ES-I3 (cell line): ENCODE measurements around the gene ENDOV.
"Not testable (repeated sequence)": the region's sequence is repeated elsewhere in the genome, so short reads cannot be mapped to it uniquely, and the experiment has no call there.

Source experiments
- H3K36me3 ChIP-seq: 2 replicates; pipeline ENCODE4 v1.6.1; 2013; ENCODE audit warnings: mild to moderate bottlenecking, low read length, control low read depth, moderate library complexity; ENCODE audit not compliant: insufficient read depth
- H3K4me1 ChIP-seq: 2 replicates; pipeline ENCODE4 v1.6.1; 2013; ENCODE audit warnings: mild to moderate bottlenecking, control low read depth, low read length; ENCODE audit not compliant: insufficient read depth
- H3K9ac ChIP-seq: 2 replicates; pipeline ENCODE4 v1.6.1; 2013; ENCODE audit warnings: low read depth, mild to moderate bottlenecking, low read length, moderate library complexity
- H3K9me3 ChIP-seq: 2 replicates; pipeline ENCODE4 v1.6.1; 2013; ENCODE audit warnings: mild to moderate bottlenecking, low read length, moderate library complexity; ENCODE audit not compliant: control insufficient read depth, insufficient read depth

Gene ENDOV

GRCh38 chr17:80396157-80397033 is 18.6 kb upstream of the ENDOV start:
- H3K9ac ChIP-seq = no peak overlapping the region
- peaks cover 3% of the 10 kb centered on the region; the same call in 1 of the 2 replicates for H3K36me3 ChIP-seq
- H3K9me3 ChIP-seq = no peaks in the 10 kb centered on the region
- H3K4me1 ChIP-seq = peaks cover 9% of the 10 kb centered on the region; the same call in 1 of the 2 replicates

DNA sequence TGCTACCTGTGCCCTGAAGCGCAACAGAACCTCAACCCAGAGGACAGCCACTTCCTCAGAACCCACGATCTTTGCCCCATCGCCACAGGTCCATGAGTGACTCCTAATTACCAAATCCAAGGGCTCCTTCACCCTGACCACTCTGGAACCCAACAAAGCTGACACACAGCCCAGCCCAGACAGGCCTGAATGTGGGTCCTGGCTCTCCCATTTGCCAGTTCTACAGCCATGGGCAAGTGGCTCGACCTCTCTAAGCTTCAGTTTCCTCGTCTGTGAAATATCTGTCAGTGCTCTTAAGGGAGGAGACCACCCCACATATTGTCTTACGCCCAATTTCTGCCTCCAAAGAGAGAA is 18.0 kb upstream of the ENDOV start:
- peaks cover 9% of the 10 kb centered on the region; the same call in 1 of the 2 replicates for H3K4me1 ChIP-seq
- H3K9me3 ChIP-seq = no peaks in the 10 kb centered on the region
- H3K36me3 ChIP-seq = peaks cover 3% of the 10 kb centered on the region; the same call in 1 of the 2 replicates
- no peak overlapping the region for H3K9ac ChIP-seq

DNA sequence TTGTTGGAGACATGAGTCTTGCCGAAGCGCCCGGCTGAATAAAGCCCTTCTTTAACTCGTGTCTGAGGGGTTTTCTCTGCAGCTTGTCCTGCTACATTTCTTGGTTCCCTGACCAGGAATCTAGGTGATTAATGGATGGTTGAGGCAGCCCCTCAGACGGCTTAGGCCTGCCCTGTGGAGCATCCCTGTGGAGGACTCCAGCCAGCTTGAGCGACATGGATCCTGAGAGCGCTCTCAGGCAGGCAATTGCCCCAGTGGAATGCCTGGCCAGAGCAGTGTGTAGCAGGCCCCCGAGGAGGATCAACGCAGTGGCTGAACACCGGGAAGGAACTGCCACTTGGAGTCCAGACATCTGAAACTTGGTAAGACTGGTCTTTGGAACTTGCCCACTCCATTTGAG is 17.3 kb upstream of the ENDOV start:
- Histone ChIP-seq H3K4me1 (peaks cover 9% of the 10 kb centered on the region; the same call in 1 of the 2 replicates), H3K9ac (no peak overlapping the region), H3K36me3 (0 out of 2 replicates have a peak, but pooled peaks cover 3% of the 10 kb centered on the region), H3K9me3 (no peaks in the 10 kb centered on the region)

GRCh38 chr17:80401086-80401485 is 13.9 kb upstream of the ENDOV start:
- not testable (repeated sequence) for H3K4me1 ChIP-seq, H3K9me3 ChIP-seq, H3K36me3 ChIP-seq, H3K9ac ChIP-seq

DNA sequence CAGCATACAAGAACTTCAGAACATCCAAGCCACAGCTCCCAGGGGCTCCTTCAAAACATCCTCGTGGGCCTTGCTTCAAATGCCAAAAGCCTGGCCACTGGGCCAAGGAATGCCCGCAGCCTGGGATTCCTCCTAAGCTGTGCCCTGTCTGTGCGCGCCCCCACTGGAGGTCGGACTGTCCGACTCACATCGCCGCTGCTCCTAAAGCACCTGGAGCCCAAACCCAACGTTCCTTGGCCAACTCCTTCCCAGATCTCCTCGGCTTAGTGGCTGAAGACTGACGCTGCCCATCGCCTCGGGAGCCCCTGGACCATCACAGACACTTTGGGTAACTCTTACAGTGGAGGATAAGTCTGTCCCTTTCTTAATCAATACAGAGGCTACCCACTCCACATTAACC is 12.9 kb upstream of the ENDOV start:
- H3K4me1 ChIP-seq, H3K9me3 ChIP-seq, H3K9ac ChIP-seq, H3K36me3 ChIP-seq: not testable (repeated sequence)

- no peak overlapping the region for H3K9ac ChIP-seq
- no peaks in the 10 kb centered on the region for H3K9me3 ChIP-seq
- H3K4me1 ChIP-seq = no peaks in the 10 kb centered on the region
- no peaks in the 10 kb centered on the region for H3K36me3 ChIP-seq
Measured at GRCh38 chr17:80402959-80403358, 12.0 kb upstream of the ENDOV start.

GRCh38 chr17:80406146-80406545 is 8.8 kb upstream of the ENDOV start:
- Histone ChIP-seq H3K4me1 (no peaks in the 10 kb centered on the region), H3K9ac (no peak overlapping the region), H3K36me3 (no peaks in the 10 kb centered on the region), H3K9me3 (no peaks in the 10 kb centered on the region)

DNA sequence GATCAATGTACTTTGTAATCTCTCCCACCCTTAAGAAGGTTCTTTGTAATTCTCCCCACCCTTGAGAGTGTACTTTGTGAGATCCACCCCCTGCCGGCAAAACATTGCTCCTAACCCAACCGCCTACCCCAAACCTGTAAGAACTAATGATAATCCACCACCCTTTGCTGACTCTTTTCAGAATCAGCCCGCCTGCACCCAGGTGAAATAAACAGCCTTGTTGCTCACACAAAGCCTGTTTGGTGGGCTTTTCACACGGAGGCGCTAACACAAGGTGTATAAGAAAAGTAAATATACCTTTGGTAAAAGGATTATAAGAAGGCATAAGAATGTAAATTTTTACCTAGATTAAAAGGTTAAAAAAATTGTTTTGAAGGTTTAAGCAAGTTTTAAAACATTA is 7.0 kb upstream of the ENDOV start:
- not testable (repeated sequence) for H3K9me3 ChIP-seq, H3K36me3 ChIP-seq, H3K4me1 ChIP-seq, H3K9ac ChIP-seq

- H3K36me3 ChIP-seq = no peaks in the 10 kb centered on the region
- peaks cover under 1% of the 10 kb centered on the region; the same call in 1 of the 2 replicates for H3K4me1 ChIP-seq
- no peak overlapping the region for H3K9ac ChIP-seq
- H3K9me3 ChIP-seq = no peaks in the 10 kb centered on the region
Measured at GRCh38 chr17:80408872-80409271, 6.1 kb upstream of the ENDOV start.

- H3K9ac ChIP-seq = no peak overlapping the region
- peaks cover 5% of the 10 kb centered on the region; the same call in 1 of the 2 replicates for H3K4me1 ChIP-seq
- H3K9me3 ChIP-seq = no peaks in the 10 kb centered on the region
- no peaks in the 10 kb centered on the region for H3K36me3 ChIP-seq
Measured at GRCh38 chr17:80409626-80410025, 5.3 kb upstream of the ENDOV start.

DNA sequence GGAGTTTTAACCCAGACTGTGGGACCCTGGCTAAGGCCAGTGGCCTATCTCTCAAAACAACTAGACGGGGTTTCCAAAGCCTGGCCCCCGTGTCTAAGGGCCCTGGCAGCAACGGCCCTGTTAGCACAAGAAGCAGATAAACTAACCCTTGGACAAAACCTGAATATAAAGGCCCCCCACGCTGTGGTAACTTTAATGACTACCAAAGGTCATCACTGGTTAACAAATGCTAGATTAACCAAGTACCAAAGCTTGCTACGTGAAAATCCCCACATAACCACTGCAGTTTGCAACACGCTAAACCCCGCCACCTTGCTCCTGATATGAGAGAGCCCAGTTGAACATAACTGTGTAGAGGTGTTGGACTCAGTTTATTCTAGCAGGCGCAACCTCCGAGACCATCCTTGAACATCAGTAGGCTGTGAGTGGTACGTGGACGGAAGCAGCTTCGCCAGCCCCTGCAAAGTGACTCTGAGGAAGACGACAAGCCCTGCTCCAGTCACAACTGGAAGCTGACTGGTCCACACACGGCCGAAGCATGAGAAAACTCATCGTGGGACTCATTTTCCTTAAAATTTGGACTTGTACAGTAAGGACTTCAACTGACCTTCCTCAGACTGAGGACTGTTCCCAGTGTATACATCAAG is 4.4 kb upstream of the ENDOV start:
- not testable (repeated sequence) for H3K36me3 ChIP-seq, H3K9ac ChIP-seq, H3K4me1 ChIP-seq, H3K9me3 ChIP-seq

DNA sequence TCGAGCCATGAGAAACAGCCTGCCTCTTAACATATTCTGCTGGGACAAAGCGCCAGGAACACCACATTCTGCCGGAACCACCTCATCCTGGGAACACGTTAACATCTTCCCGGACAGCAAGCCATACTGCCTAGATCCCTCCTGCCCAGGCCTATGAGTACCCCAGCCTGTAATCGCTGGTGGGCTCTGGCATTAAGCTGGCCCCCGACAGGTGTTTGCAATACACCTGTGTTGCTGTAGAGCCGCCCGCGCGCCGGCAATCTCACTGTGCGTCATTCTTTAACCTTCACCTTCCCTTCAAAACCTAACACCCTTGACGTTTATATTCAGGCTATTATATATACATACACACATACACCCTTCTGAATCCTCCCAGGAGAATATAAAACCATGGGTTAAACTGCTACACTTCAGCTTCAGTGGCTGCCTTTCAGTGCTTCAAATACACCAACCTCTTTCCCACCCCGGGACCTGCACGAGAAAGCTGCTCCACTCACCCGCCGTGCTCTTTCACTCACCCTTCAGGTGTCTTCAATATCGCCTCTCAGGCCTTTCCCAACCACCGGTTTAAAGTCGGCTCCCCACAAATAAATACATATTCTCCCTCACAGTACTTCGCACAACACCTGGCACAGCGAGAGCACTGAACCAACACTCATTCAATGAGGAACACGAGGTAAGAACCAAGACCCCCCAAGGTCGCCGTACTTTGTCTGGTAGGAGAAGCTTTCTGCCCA is 1.0 kb upstream of the ENDOV start:
- H3K9me3 ChIP-seq = no peaks in the 10 kb centered on the region
- H3K4me1 ChIP-seq = peaks cover 5% of the 10 kb centered on the region; the same call in 1 of the 2 replicates
- peak overlapping the region; percentile 89; the same call in 1 of the 2 replicates for H3K9ac ChIP-seq
- no peaks in the 10 kb centered on the region; the same call in 1 of the 2 replicates for H3K36me3 ChIP-seq

GRCh38 chr17:80414508-80414802 is 512 bp upstream of the ENDOV start:
- Histone ChIP-seq H3K9me3 (no peaks in the 10 kb centered on the region), H3K4me1 (peaks cover 5% of the 10 kb centered on the region; the same call in 1 of the 2 replicates), H3K36me3 (no peaks in the 10 kb centered on the region; the same call in 1 of the 2 replicates), H3K9ac (peak overlapping the region; percentile 89; the same call in 1 of the 2 replicates)

DNA sequence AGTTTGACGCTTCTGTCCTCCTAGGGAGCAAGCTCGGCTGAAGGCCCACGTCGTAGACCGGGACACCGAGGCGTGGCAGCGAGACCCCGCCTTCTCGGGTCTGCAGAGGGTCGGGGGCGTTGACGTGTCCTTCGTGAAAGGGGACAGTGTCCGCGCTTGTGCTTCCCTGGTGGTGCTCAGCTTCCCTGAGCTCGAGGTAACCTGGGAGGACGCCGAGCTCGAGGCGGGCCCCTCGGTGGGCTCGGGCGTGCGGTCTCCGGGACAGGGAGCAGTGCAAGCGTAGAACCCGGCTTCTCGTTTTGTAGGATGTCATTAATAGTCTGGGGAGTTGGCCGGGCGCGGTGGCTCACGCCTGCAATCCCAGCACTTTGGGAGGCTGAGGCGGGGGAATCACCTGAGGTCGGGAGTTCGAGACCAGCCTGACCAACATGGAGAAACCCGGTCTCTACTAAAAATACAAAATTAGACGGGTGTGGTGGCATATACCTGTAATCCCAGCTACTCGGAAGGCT is 715 bp downstream of the ENDOV start:
- H3K9me3 ChIP-seq = no peaks in the 10 kb centered on the region
- no peaks in the 10 kb centered on the region; the same call in 1 of the 2 replicates for H3K36me3 ChIP-seq
- peak overlapping the region; percentile 89 for H3K9ac ChIP-seq

More for the DNA sequence above, 715 bp downstream of the ENDOV start:
- H3K4me1 ChIP-seq = peaks cover 5% of the 10 kb centered on the region; the same call in 1 of the 2 replicates
